Caco-2 (cell line): ENCODE results near the gene SLC4A1. TPM values are rescaled to one million over a fixed set of nuclear protein-coding genes. Genes with fewer than 3 reads are reported as not detected.

ENCODE experiments used
- BruUV-seq: library from RNA; stranded (reverse); fragments of 400-500 nt; replicated peaks from 2 replicates; lab custom pipeline; 2021; lab: Mats Ljungman, UMichigan
- CTCF ChIA-PET: fragments of 300-600 bp; sonication (Branson Sonifier 250); formaldehyde crosslinking; loops from one replicate; lab custom pipeline; 2022; ENCODE audit warnings: antibody characterized with exemption; lab: Charles Lee
- POLR2A ChIA-PET: fragments of 300-600 bp; sonication (Branson Sonifier 250); formaldehyde crosslinking; loops from one replicate; lab custom pipeline; 2022; ENCODE audit warnings: antibody characterized with exemption; lab: Charles Lee
- DNase-seq, 2 experiments: peaks; one replicate each; pipeline versions ENCODE4 v3.0.0 to v3.0.0-alpha.2; 2020 to 2022
- H3K27me3 ChIP-seq: replicated peaks from 2 replicates; pipeline ENCODE4 v1.6.0; 2011; ENCODE audit warnings: low read length; ENCODE audit not compliant: control insufficient read depth, insufficient read depth
- H3K36me3 ChIP-seq: 2 replicates; pipeline ENCODE4 v1.5.1; 2011; ENCODE audit warnings: low read length; ENCODE audit not compliant: control insufficient read depth, insufficient read depth
- H3K4me1 ChIP-seq: fragments of 250-450 bp; sonication (Bioruptor Pico); 2 replicates; pipeline ENCODE4 v1.5.1; 2020; ENCODE audit warnings: mild to moderate bottlenecking
- H3K4me3 ChIP-seq: 2 replicates; pipeline ENCODE4 v1.5.1; 2011; ENCODE audit warnings: low read depth, mild to moderate bottlenecking, control low read depth, low read length
- H3K9me3 ChIP-seq: fragments of 250-450 bp; sonication (Bioruptor Pico); 2 replicates; pipeline ENCODE4 v1.5.1; 2020; ENCODE audit warnings: mild to moderate bottlenecking, moderate library complexity
- H3K27ac Mint-ChIP-seq: one replicate; pipeline ENCODE4 v1.8.0; 2022; ENCODE audit warnings: mixed read lengths; ENCODE audit not compliant: unreplicated experiment
- H3K27me3 Mint-ChIP-seq: one replicate; pipeline ENCODE4 v1.8.0; 2022; ENCODE audit warnings: mixed read lengths; ENCODE audit not compliant: insufficient read depth, unreplicated experiment
- H3K36me3 Mint-ChIP-seq: one replicate; pipeline ENCODE4 v1.8.0; 2022; ENCODE audit warnings: mild to moderate bottlenecking, mixed read lengths; ENCODE audit not compliant: insufficient read depth, unreplicated experiment
- H3K4me1 Mint-ChIP-seq: one replicate; pipeline ENCODE4 v1.8.0; 2022; ENCODE audit warnings: low read depth, mixed read lengths; ENCODE audit not compliant: unreplicated experiment
- H3K4me3 Mint-ChIP-seq: one replicate; pipeline ENCODE4 v1.8.0; 2022; ENCODE audit warnings: mild to moderate bottlenecking, moderate library complexity, mixed read lengths; ENCODE audit not compliant: unreplicated experiment
- H3K9me3 Mint-ChIP-seq: one replicate; pipeline ENCODE4 v1.8.0; 2022; ENCODE audit warnings: mixed read lengths; ENCODE audit not compliant: unreplicated experiment
- CTCF ChIP-seq, 2 experiments: fragments of 200-600 bp in 1 of 2; IDR thresholded peaks; 1 replicate in 1 of 2; 2 replicates in 1 of 2; pipeline versions ENCODE4 v1.5.1 to v1.8.0; 2011 to 2022; ENCODE audit warnings: antibody characterized with exemption in 1 of 2, control low read depth in 1 of 2, inconsistent platforms in 1 of 2, low read depth in 1 of 2, low read length in 1 of 2, mild to moderate bottlenecking in 1 of 2, moderate library complexity in 1 of 2; ENCODE audit not compliant: insufficient read depth in 1 of 2, severe bottlenecking in 1 of 2, unreplicated experiment in 1 of 2
- intact Hi-C: fragments of 100-400 bp; cut with micrococcal nuclease; formaldehyde crosslinking; loops from one replicate; pipeline ENCODE4 v1.10.0; 2022; ENCODE audit not compliant: unreplicated experiment
- total RNA-seq: library from RNA; stranded (reverse); gene quantifications from 2 replicates; pipeline ENCODE4 v1.2.3, GENCODE V29; 2022

Gene SLC4A1
- total RNA-seq, 1 experiment from 2014 or later = not detected

GRCh38 chr17:44312396-44313104 lies 44.6 kb upstream of the SLC4A1 start:
- Mint-ChIP-seq H3K36me3 (peaks cover 23% of the 10 kb centered on the region), H3K4me1 (peaks cover 17% of the 10 kb centered on the region), H3K9me3 (no peaks in the 10 kb centered on the region), H3K27me3 (peaks cover 19% of the 10 kb centered on the region), H3K27ac (no peak overlapping the region), H3K4me3 (no peak overlapping the region)
- POLR2A ChIA-PET = no interaction called here
- Histone ChIP-seq H3K4me3 (no peak overlapping the region), H3K36me3 (no peaks in the 10 kb centered on the region), H3K9me3 (no peaks in the 10 kb centered on the region), H3K4me1 (peaks cover 13% of the 10 kb centered on the region), H3K27me3 (no peaks in the 10 kb centered on the region; the same call in 1 of the 2 replicates)
- intact Hi-C loops = no loop called here
- no peak for TF ChIP-seq CTCF (IDR thresholded peaks at IDR 0.05; ENCODE audit: insufficient read depth in 1 of 2, low read depth in 1 of 2, low read length in 1 of 2, severe bottlenecking in 1 of 2, unreplicated experiment in 1 of 2)
- no TSS peak for BruUV-seq
- CTCF ChIA-PET = no interaction called here
- DNase-seq = no peak

GRCh38 chr17:44311562-44312181 lies 43.7 kb upstream of the SLC4A1 start:
- Mint-ChIP-seq H3K27me3 (peaks cover 17% of the 10 kb centered on the region), H3K4me3 (no peak overlapping the region), H3K27ac (no peak overlapping the region), H3K4me1 (peaks cover 21% of the 10 kb centered on the region), H3K9me3 (no peaks in the 10 kb centered on the region), H3K36me3 (peaks cover 18% of the 10 kb centered on the region)
- no peaks in the 10 kb centered on the region for H3K36me3 ChIP-seq
- ChIA-PET POLR2A (no interaction called here), CTCF (no interaction called here)
- H3K4me3 ChIP-seq = no peak overlapping the region
- peaks cover 13% of the 10 kb centered on the region for H3K4me1 ChIP-seq
- no peaks in the 10 kb centered on the region for H3K9me3 ChIP-seq
- no TSS peak for BruUV-seq
- TF ChIP-seq CTCF (IDR thresholded peaks at IDR 0.05; ENCODE audit: insufficient read depth in 1 of 2, low read depth in 1 of 2, low read length in 1 of 2, severe bottlenecking in 1 of 2, unreplicated experiment in 1 of 2) = no peak
- DNase-seq = no peak
- intact Hi-C loops = no loop called here
- H3K27me3 ChIP-seq = no peaks in the 10 kb centered on the region; the same call in 1 of the 2 replicates

- TF ChIP-seq CTCF (IDR thresholded peaks at IDR 0.05; ENCODE audit: insufficient read depth in 1 of 2, low read depth in 1 of 2, low read length in 1 of 2, severe bottlenecking in 1 of 2, unreplicated experiment in 1 of 2) = no peak
- no peaks in the 10 kb centered on the region for H3K36me3 ChIP-seq
- H3K27me3 ChIP-seq = no peaks in the 10 kb centered on the region; the same call in 1 of the 2 replicates
- BruUV-seq = no TSS peak
- POLR2A ChIA-PET = no interaction called here
- no peak for DNase-seq
- H3K4me3 ChIP-seq = no peak overlapping the region
- Mint-ChIP-seq H3K9me3 (no peaks in the 10 kb centered on the region), H3K4me1 (peaks cover 15% of the 10 kb centered on the region), H3K4me3 (no peak overlapping the region), H3K27me3 (peaks cover 15% of the 10 kb centered on the region), H3K36me3 (peaks cover 11% of the 10 kb centered on the region), H3K27ac (no peak overlapping the region)
- intact Hi-C loops = no loop called here
- no peaks in the 10 kb centered on the region for H3K9me3 ChIP-seq
- CTCF ChIA-PET = no interaction called here
- peaks cover 7% of the 10 kb centered on the region for H3K4me1 ChIP-seq
Measured at GRCh38 chr17:44310609-44311376, 42.9 kb upstream of the SLC4A1 start.
